HepG2 (cell line): ENCODE measurements around the gene TRUB1. TPM values are rescaled to one million over a fixed set of nuclear protein-coding genes. Genes with fewer than 3 reads are reported as not detected.
"Not testable (repeated sequence)": the region's sequence is repeated elsewhere in the genome, so short reads cannot be mapped to it uniquely, and the experiment has no call there.

Source experiments
- ATAC-seq: fragments of 200-7000 bp; cut with Tn5 transposase; 3 replicates; pipeline ENCODE4 v1.9.1; 2020; ENCODE audit warnings: mild to moderate bottlenecking, moderate library complexity
- BruUV-seq: library from RNA; stranded (reverse); fragments of 400-500 nt; replicated peaks from 2 replicates; lab custom pipeline; 2021; lab: Mats Ljungman, UMichigan
- CTCF ChIA-PET: fragments of 300-600 bp; formaldehyde crosslinking; extraction: SDS; loops from one replicate; lab custom pipeline; 2021; ENCODE audit warnings: low total read pairs, inconsistent platforms, low intra/inter-chr PET ratio; lab: Yijun Ruan, JAX
- POLR2A ChIA-PET: fragments of 350-600 bp; sonication (Branson Sonifier 250); formaldehyde crosslinking; loops from one replicate; lab custom pipeline; 2020; ENCODE audit warnings: antibody characterized with exemption, inconsistent platforms; lab: Yijun Ruan, JAX
- DNase-seq: peaks from one replicate; pipeline ENCODE4 v3.0.0-alpha.2; 2015; ENCODE audit warnings: low spot score
- FAIRE-seq: peaks from 3 replicates; lab custom pipeline; 2011; peaks lifted over from hg19 to GRCh38; lab: Jason Lieb, UNC
- H2AFZ ChIP-seq: one replicate; pipeline ENCODE4 v1.6.1; 2011; ENCODE audit warnings: low read length, inconsistent platforms
- H3K27ac ChIP-seq: fragments of 300-600 bp; 3 replicates; pipeline ENCODE4 v1.8.0; 2011; ENCODE audit warnings: mixed run types, mild to moderate bottlenecking, mixed read lengths, low read length, inconsistent platforms; ENCODE audit not compliant: insufficient read depth; ENCODE audit errors: extremely low read length
- H3K27me3 ChIP-seq, 2 experiments: fragments of 200-600 bp in 1 of 2; 2 replicates in 1 of 2; 3 replicates in 1 of 2; pipeline versions ENCODE4 v1.6.0 to v1.8.0; 2011; ENCODE audit warnings: low read length in 2 of 2, mild to moderate bottlenecking in 2 of 2, moderate library complexity in 2 of 2, inconsistent platforms in 1 of 2; ENCODE audit not compliant: insufficient read depth in 2 of 2, control insufficient read depth in 1 of 2
- H3K36me3 ChIP-seq, 2 experiments: fragments of 200-600 bp in 1 of 2; replicated peaks in 1 of 2; 2 replicates in 1 of 2; 3 replicates in 1 of 2; pipeline versions ENCODE4 v1.5.1 to v1.8.0; 2011; ENCODE audit warnings: low read length in 2 of 2, inconsistent platforms in 1 of 2; ENCODE audit not compliant: insufficient read depth in 2 of 2, control insufficient read depth in 1 of 2
- H3K4me1 ChIP-seq: 2 replicates; pipeline ENCODE4 v1.5.1; 2012; ENCODE audit warnings: low read length, inconsistent platforms; ENCODE audit not compliant: insufficient read depth
- H3K4me2 ChIP-seq: 2 replicates; pipeline ENCODE4 v1.6.0; 2011; ENCODE audit warnings: low read depth, low read length, inconsistent platforms
- H3K4me3 ChIP-seq, 3 experiments: fragments of 200-600 bp in 1 of 3; sonication (generic), shearing (Covaris generic) in 1 of 3; replicated peaks in 1 of 3; 2 replicates each; pipeline ENCODE4 v1.5.1; 2011 to 2016; ENCODE audit warnings: low read length in 3 of 3, inconsistent platforms in 2 of 3, low read depth in 2 of 3, mild to moderate bottlenecking in 2 of 3, control low read depth in 1 of 3, mixed read lengths in 1 of 3; ENCODE audit not compliant: insufficient read depth in 1 of 3
- H3K79me2 ChIP-seq: one replicate; pipeline ENCODE4 v1.6.1; 2011; ENCODE audit warnings: low read length, inconsistent platforms; ENCODE audit not compliant: insufficient read depth
- H3K9ac ChIP-seq: 2 replicates; pipeline ENCODE4 v1.6.0; 2011; ENCODE audit warnings: mild to moderate bottlenecking, low read depth, low read length, inconsistent platforms; ENCODE audit not compliant: insufficient read depth
- H3K9me3 ChIP-seq: 2 replicates; pipeline ENCODE4 v1.5.1; 2012; ENCODE audit warnings: mild to moderate bottlenecking, low read length
- H4K20me1 ChIP-seq: 2 replicates; pipeline ENCODE4 v1.6.0; 2011; ENCODE audit warnings: inconsistent platforms, mild to moderate bottlenecking, low read length, moderate library complexity; ENCODE audit not compliant: insufficient read depth
- BATF2 ChIP-seq: sonication (generic); formaldehyde crosslinking; IDR thresholded peaks from 2 replicates; pipeline ENCODE4 v1.8.0; 2022; ENCODE audit warnings: mild to moderate bottlenecking, missing genetic modification reagents, moderate library complexity
- HOXD1 ChIP-seq: sonication (generic); formaldehyde crosslinking; IDR thresholded peaks from 2 replicates; pipeline ENCODE4 v1.5.0; 2020; ENCODE audit warnings: missing genetic modification reagents
- RXRB ChIP-seq: IDR thresholded peaks from 2 replicates; pipeline ENCODE4 v1.6.1; 2016; ENCODE audit warnings: borderline replicate concordance, missing genetic modification reagents, missing compliant biosample characterization
- TRIM24 ChIP-seq: sonication (generic); formaldehyde crosslinking; IDR thresholded peaks from 2 replicates; pipeline ENCODE4 v1.8.0; 2022; ENCODE audit warnings: mild to moderate bottlenecking, missing genetic modification reagents
- YEATS4 ChIP-seq: sonication (generic); formaldehyde crosslinking; IDR thresholded peaks from 2 replicates; pipeline ENCODE4 v1.4.0; 2020; ENCODE audit warnings: missing genetic modification reagents, borderline replicate concordance
- ZBTB10 ChIP-seq: sonication (generic); formaldehyde crosslinking; IDR thresholded peaks from 2 replicates; pipeline ENCODE4 v1.4.0; 2020; ENCODE audit warnings: missing genetic modification reagents, borderline replicate concordance
- ZNF513 ChIP-seq: sonication (generic); formaldehyde crosslinking; conservative IDR thresholded peaks from 2 replicates; pipeline ENCODE4 v1.5.0; 2020; ENCODE audit warnings: missing genetic modification reagents
- WGBS: methylation state at CpG from one replicate; pipeline ENCODE4 v1.1.6; 2017; ENCODE audit warnings: low lambda C conversion rate; 5-methylcytosine and 5-hydroxymethylcytosine counted together
- in situ Hi-C: cut with HindIII; loops from 2 replicates; pipeline ENCODE4 v1.10.0; 2017; ENCODE audit warnings: low pct_unique_long_range_greater_than_20kb; ENCODE audit not compliant: extremely low pct_ligation_motif_present
- intact Hi-C: fragments of 100-400 bp; cut with micrococcal nuclease; formaldehyde crosslinking; loops from one replicate; pipeline ENCODE4 v1.10.0; 2022; ENCODE audit not compliant: unreplicated experiment
- polyA plus RNA-seq, 8 experiments: library from polyadenylated mRNA; depleted of rRNA in 3 of 8; stranded (reverse) in 7 of 8; unstranded in 1 of 8; fragments of >200 nt; fragmentation: Illumina TruSeq in 4 of 8; extraction: Trizol in 4 of 8; gene quantifications; 2 replicates each; pipeline versions ENCODE4 v1.2.1 to v1.2.3, GENCODE V29; 2011 to 2016; ENCODE audit warnings: low read depth in 4 of 8, missing spikeins in 1 of 8, mixed read lengths in 1 of 8; ENCODE audit not compliant: insufficient read depth in 1 of 8
- total RNA-seq, 5 experiments: library from RNA; depleted of rRNA; stranded (reverse); fragments of >200 nt; fragmentation: Illumina TruSeq; extraction: Trizol; gene quantifications; 2 replicates each; pipeline ENCODE4 v1.2.3, GENCODE V29; 2016; ENCODE audit warnings: low read depth in 1 of 5

Gene TRUB1
- total and polyA plus RNA-seq, 2 of the 13 experiments (the other 11 are each of a cell fraction or from before 2014, with no cell fraction given), result 10.6 to 38.9 TPM

- in situ Hi-C loops, result not testable (repeated sequence)
Measured at GRCh38 chr10:114933995-114934394, 4.0 kb upstream of the TRUB1 start.

GRCh38 chr10:114938856-114939193, 830 bp downstream of the TRUB1 start:
- intact Hi-C loops, result loop anchor here (2.0 kb wide), 1 partner anchor 62 kb away; no protein-coding TSS in a partner anchor
- no peak for FAIRE-seq
- Histone ChIP-seq H3K36me3 (peaks cover 3 to 16% of the 10 kb centered on the region in 2 experiments; a peak in 4 of 5 replicates), H3K9me3 (no peaks in the 10 kb centered on the region), H4K20me1 (no peaks in the 10 kb centered on the region), H3K79me2 (peaks cover 33% of the 10 kb centered on the region), H3K27ac (peak overlapping the region; percentile 88), H2AFZ (no peak overlapping the region), H3K9ac (peak overlapping the region; percentile 96), H3K4me1 (peaks cover 32% of the 10 kb centered on the region), H3K27me3 (no peaks in the 10 kb centered on the region; a peak in 1 of 5 replicates), H3K4me3 (peak overlapping the region; percentile 92 to 99 (median 98)), H3K4me2 (peak overlapping the region; percentile 82)
- BruUV-seq, result no TSS peak
- ChIA-PET POLR2A (interaction anchor here (1.3 to 1.6 kb wide), 4 partner anchors 20 to 765 kb away, joined by 3 to 8 read pairs (median 4); partner anchors contain the start of gene CCDC186), CTCF (no interaction called here)
- in situ Hi-C loops, result no loop called here
- TF ChIP-seq ZNF513 (CRISPR knock-in tag) (no peak), HOXD1 (CRISPR knock-in tag) (0 out of 2 replicates have a peak, but pooled peaks have one; percentile 10), YEATS4 (CRISPR knock-in tag) (no peak), RXRB (CRISPR knock-in tag) (no peak), BATF2 (CRISPR knock-in tag) (no peak), ZBTB10 (CRISPR knock-in tag) (0 out of 2 replicates have a peak, but pooled peaks have one; percentile 64), TRIM24 (no peak)
- no peak for DNase-seq
- no peak for ATAC-seq
- WGBS, result 2% methylated on average over 5 of the region's 5 CpGs

More at GRCh38 chr10:114933995-114934394, 4.0 kb upstream of the TRUB1 start:
- BruUV-seq, H3K79me2 ChIP-seq, H3K36me3 ChIP-seq, H3K4me3 ChIP-seq, H3K9ac ChIP-seq, H4K20me1 ChIP-seq, H2AFZ ChIP-seq, CTCF ChIA-PET, ATAC-seq, DNase-seq, FAIRE-seq, H3K27me3 ChIP-seq, intact Hi-C loops, H3K4me2 ChIP-seq, H3K9me3 ChIP-seq, H3K27ac ChIP-seq, POLR2A ChIA-PET: not testable (repeated sequence)
- peaks cover 14% of the 10 kb centered on the region for H3K4me1 ChIP-seq
- 21% methylated on average over 3 of the region's 3 CpGs for WGBS
